Lung (tissue), 12 donors: ENCODE results near the gene CA5A. TPM values are rescaled to one million over a fixed set of nuclear protein-coding genes. Genes with fewer than 3 reads are reported as not detected.

Experiments used
- ATAC-seq: fragments of 200-7000 bp; cut with Tn5 transposase; one replicate; pipeline ENCODE4 v1.9.1; 2020; ENCODE audit warnings: moderate number of reproducible peaks; ENCODE audit not compliant: insufficient read depth, low FRiP score
- DNase-seq, 3 donors: peaks; one replicate each; pipeline ENCODE4 v3.0.0-alpha.2; 2013 to 2017
- H3K27ac ChIP-seq, 2 donors: one replicate each; pipeline ENCODE4 v1.5.1; 2013; ENCODE audit warnings: mild to moderate bottlenecking in 2 of 2, moderate library complexity in 2 of 2, control low read depth in 1 of 2, inconsistent platforms in 1 of 2, low read depth in 1 of 2, low read length in 1 of 2
- H3K27me3 ChIP-seq, 3 donors: one replicate each; pipeline ENCODE4 v1.5.1; 2013; ENCODE audit warnings: low read length in 2 of 3; ENCODE audit not compliant: control insufficient read depth in 3 of 3, insufficient read depth in 3 of 3
- H3K36me3 ChIP-seq, 4 donors: one replicate each; pipeline ENCODE4 v1.5.1; 2013; ENCODE audit warnings: low read length in 4 of 4, mild to moderate bottlenecking in 1 of 4, moderate library complexity in 1 of 4; ENCODE audit not compliant: control insufficient read depth in 4 of 4, insufficient read depth in 4 of 4
- H3K4me1 ChIP-seq, 5 donors: one replicate each; pipeline ENCODE4 v1.5.1; 2013; ENCODE audit warnings: low read length in 5 of 5, mild to moderate bottlenecking in 2 of 5, moderate library complexity in 1 of 5; ENCODE audit not compliant: control insufficient read depth in 5 of 5, insufficient read depth in 5 of 5
- H3K4me3 ChIP-seq: one replicate; pipeline ENCODE4 v1.5.1; 2013; ENCODE audit warnings: mild to moderate bottlenecking, control low read depth, moderate library complexity
- H3K9ac ChIP-seq, 2 donors: one replicate each; pipeline ENCODE4 v1.5.1; 2013; ENCODE audit warnings: low read length in 2 of 2, control low read depth in 1 of 2; ENCODE audit not compliant: insufficient read depth in 1 of 2
- H3K9me3 ChIP-seq, 4 donors: one replicate each; pipeline ENCODE4 v1.5.1; 2013; ENCODE audit warnings: low read length in 3 of 4, mild to moderate bottlenecking in 1 of 4, moderate library complexity in 1 of 4; ENCODE audit not compliant: control insufficient read depth in 4 of 4, insufficient read depth in 3 of 4
- WGBS, 2 donors: extraction: QIAGEN DNeasy Blood & Tissue Kit; methylation state at CpG; one replicate each; pipeline ENCODE4 v1.1.7; 2013; 5-methylcytosine and 5-hydroxymethylcytosine counted together
- polyA plus RNA-seq, 2 donors: library from polyadenylated mRNA; stranded (reverse); fragments of 200-250 nt; gene quantifications; one replicate each; pipeline ENCODE4 v1.2.1, GENCODE V29; 2013
- total RNA-seq, 2 donors: library from RNA; depleted of rRNA in 1 of 2; stranded (reverse); fragments of >200 nt in 1 of 2; gene quantifications; one replicate each; pipeline ENCODE4 v1.2.1, GENCODE V29; 2014 to 2021
- TF ChIP-seq, protein P1 (sequence below): IDR thresholded peaks from 2 replicates; pipeline ENCODE4 v1.5.1; 2012; ENCODE audit warnings: mild to moderate bottlenecking; ENCODE audit errors: control extremely low read depth, extremely low read depth
- donor health status: control.
- donor health status: control.
- donor health status: Bipolar disorder and iron deficiency.
- donor health status: healthy.
- donor health status: DM: yes; HTN: yes; CAD: no.

CA5A gene
- total and polyA plus RNA-seq, 4 donors: 0.03 to 0.63 (median 0.14) TPM; not detected in 1

DNA sequence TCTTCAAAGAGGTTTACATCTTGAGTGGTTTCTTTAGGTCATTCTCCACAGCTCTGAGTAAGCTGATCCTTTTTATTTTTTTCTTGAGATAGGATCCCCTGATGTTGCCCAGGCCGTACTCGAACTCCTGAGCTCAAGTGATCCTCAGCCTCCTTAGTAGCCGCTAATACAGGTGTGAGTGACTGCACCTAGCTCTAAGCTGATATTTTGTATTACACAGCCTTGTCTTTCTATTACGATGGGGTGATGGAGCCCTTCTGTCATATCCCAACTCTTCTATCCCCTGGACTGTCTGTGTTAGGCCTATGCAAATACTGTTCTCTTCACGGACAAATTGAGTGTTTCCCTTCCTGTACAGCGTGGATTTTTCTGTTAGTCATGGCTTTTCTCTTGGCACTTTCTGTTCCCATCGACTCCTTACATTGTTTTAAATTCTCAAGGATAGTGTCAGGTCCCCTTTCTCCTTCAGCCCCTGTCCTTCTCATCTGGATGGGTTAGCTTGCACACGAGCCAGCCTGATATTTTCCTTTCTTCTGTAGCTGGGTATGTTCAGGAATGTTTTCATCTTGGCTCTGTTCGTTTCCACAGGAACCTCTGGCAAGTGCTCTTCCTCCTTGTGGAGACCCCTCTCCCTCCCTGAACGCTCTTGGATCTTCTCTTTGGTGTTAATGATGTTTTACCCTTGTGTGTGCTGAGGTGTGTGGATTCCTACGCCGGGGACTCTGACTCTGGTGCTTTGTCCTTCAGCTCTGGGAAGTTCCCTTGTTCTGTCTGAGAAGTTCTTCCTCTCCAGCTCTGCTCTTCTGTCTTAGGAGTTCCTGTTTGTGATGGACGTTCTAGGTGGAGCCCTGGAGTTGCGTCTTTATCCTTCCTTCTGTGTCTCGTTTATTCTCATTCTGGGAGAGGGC, 17.2 kb upstream of the CA5A start:
- H3K27ac ChIP-seq: peak overlapping the region in 1 of 2 donors; percentile 89
- no peak overlapping the region for H3K4me3 ChIP-seq
- ATAC-seq: no peak
- no peak for DNase-seq
- H3K9ac ChIP-seq: peak overlapping the region; percentile 25 to 57
- TF ChIP-seq, protein P1, sequence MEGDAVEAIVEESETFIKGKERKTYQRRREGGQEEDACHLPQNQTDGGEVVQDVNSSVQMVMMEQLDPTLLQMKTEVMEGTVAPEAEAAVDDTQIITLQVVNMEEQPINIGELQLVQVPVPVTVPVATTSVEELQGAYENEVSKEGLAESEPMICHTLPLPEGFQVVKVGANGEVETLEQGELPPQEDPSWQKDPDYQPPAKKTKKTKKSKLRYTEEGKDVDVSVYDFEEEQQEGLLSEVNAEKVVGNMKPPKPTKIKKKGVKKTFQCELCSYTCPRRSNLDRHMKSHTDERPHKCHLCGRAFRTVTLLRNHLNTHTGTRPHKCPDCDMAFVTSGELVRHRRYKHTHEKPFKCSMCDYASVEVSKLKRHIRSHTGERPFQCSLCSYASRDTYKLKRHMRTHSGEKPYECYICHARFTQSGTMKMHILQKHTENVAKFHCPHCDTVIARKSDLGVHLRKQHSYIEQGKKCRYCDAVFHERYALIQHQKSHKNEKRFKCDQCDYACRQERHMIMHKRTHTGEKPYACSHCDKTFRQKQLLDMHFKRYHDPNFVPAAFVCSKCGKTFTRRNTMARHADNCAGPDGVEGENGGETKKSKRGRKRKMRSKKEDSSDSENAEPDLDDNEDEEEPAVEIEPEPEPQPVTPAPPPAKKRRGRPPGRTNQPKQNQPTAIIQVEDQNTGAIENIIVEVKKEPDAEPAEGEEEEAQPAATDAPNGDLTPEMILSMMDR: no peak
- no peaks in the 10 kb centered on the region for H3K9me3 ChIP-seq
- H3K4me1 ChIP-seq: peaks cover 7 to 40% (median 21%) of the 10 kb centered on the region in 5 donors
- 44 to 50% methylated on average over 15 of the region's 15 CpGs for WGBS, 2 donors
- peaks cover 0 to 10% (median 7%) of the 10 kb centered on the region in 4 donors for H3K36me3 ChIP-seq
- no peaks in the 10 kb centered on the region for H3K27me3 ChIP-seq

DNA sequence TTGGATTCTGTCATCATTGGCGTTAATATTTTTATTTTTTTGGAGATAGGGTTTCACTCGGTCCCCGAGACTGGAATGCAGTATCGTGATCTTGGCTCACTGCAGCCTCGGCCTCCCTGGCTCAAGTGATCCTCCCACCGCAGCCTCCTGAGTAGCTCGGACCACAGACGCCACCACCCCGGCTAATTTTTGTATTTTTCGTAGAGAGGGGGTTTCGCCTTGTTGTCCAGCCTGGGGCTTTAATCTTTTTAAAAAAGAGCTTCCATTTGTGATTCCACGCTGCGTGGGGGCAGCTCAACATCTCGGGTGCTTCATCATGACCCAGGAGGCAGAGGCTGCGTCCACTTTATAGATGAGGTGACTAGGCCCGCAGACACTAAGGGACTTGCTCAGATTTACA, 16.4 kb upstream of the CA5A start:
- Histone ChIP-seq H3K9ac (peak overlapping the region; percentile 57 to 99), H3K4me3 (no peak overlapping the region), H3K9me3 (no peaks in the 10 kb centered on the region), H3K27ac (peak overlapping the region in 1 of 2 donors; percentile 6), H3K36me3 (peaks cover 0 to 10% (median 7%) of the 10 kb centered on the region in 4 donors), H3K4me1 (peaks cover 7 to 40% (median 21%) of the 10 kb centered on the region in 5 donors), H3K27me3 (no peaks in the 10 kb centered on the region)
- WGBS, 2 donors: 91 to 93% methylated on average over 16 of the region's 16 CpGs
- no peak for DNase-seq
- ATAC-seq: no peak
- TF ChIP-seq, protein P1: no peak

DNA sequence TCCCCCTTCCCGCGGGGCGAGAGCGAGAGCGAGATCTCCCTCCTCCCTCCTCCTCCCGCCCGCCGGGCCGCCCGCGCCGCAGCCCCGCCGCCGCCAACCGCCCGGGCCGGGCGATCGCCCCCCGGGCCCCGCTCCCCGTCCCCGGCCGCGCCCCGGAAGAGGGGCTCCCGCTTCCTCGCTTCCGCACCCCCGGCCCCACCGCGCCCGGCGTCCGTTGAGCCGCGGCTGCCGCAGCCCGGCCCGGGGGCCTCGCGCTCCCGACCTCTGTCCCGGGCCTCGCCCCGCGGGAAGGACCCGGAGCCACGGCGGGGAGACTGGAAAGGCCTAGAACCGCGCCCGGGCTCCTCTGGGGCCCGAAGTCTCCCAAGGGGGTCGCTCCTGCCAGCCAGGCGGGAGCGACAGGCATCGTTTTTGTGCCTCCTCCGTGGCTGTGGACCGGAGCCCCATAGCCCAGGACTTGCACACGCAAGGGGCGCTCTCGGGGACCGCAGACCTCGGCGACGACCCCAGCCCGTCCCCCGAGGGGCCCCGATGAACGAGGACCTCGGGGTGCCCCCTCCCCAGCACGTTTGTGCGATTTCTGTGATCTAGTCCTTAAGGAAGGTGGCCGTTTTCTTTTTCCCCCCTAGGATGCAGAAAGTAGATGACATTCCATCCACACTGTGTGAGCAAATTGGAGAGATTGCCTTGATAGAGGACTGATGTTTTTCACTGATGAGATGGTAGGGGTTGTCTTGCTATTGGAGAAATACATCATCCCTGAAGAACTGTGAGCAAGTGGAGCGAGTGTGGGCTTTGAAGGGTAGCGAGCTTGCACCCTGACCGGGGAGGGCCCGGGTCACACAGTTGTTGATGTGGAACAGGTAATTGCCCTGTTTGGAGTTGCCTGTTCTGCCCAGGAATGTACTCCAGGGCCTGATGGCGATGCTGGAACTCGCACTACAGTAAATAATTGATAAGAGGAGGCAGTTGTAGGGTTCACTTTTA, 15.5 kb upstream of the CA5A start:
- no peaks in the 10 kb centered on the region for H3K27me3 ChIP-seq
- TF ChIP-seq, protein P1: no peak
- ATAC-seq: no peak
- peaks cover 7 to 34% (median 19%) of the 10 kb centered on the region in 5 donors for H3K4me1 ChIP-seq
- H3K27ac ChIP-seq: peak overlapping the region; percentile 95 to 99
- DNase-seq: peak in 2 of 3 donors; percentile 32 to 45
- H3K36me3 ChIP-seq: peaks cover 0 to 9% (median 2%) of the 10 kb centered on the region in 4 donors
- H3K9me3 ChIP-seq: no peaks in the 10 kb centered on the region
- peak overlapping the region; percentile 74 to 99 for H3K9ac ChIP-seq
- 3 to 4% methylated on average over 46 to 82 of the region's 82 CpGs for WGBS, 2 donors
- peak overlapping the region; percentile 75 for H3K4me3 ChIP-seq
